Esophagus muscularis mucosa (tissue), 4 donors: Measurements from ENCODE around the gene MAGI1. TPM values are rescaled to one million over a fixed set of nuclear protein-coding genes. Genes with fewer than 3 reads are reported as not detected.
"Not testable (repeated sequence)": the region's sequence is repeated elsewhere in the genome, so short reads cannot be mapped to it uniquely, and the experiment has no call there.

Experiments
- DNase-seq: peaks from one replicate; pipeline ENCODE4 v3.0.0-alpha.2; 2017; ENCODE audit errors: extremely low spot score
- H3K27ac ChIP-seq, 4 donors: fragments of 200-600 bp; sonication (generic); replicated peaks in 1 of 4; 1 replicate in 3 of 4; 2 replicates in 1 of 4; pipeline ENCODE4 v1.5.1; 2016 to 2019; ENCODE audit warnings: mild to moderate bottlenecking in 1 of 4
- H3K27me3 ChIP-seq, 4 donors: fragments of 200-600 bp; sonication (generic); one replicate each; pipeline versions ENCODE4 v1.5.1 to v1.6.0; 2016 to 2019
- H3K36me3 ChIP-seq, 4 donors: fragments of 200-600 bp; sonication (generic); one replicate each; pipeline ENCODE4 v1.5.1; 2016 to 2019
- H3K4me1 ChIP-seq, 4 donors: fragments of 200-600 bp; sonication (generic); one replicate each; pipeline ENCODE4 v1.5.1; 2016 to 2019
- H3K4me3 ChIP-seq, 4 donors: fragments of 200-600 bp; sonication (generic); 1 replicate in 2 of 4; 2 replicates in 2 of 4; pipeline ENCODE4 v1.5.1; 2016 to 2019; ENCODE audit warnings: mild to moderate bottlenecking in 4 of 4, moderate library complexity in 1 of 4
- H3K9me3 ChIP-seq, 4 donors: fragments of 200-600 bp; sonication (generic); 1 replicate in 3 of 4; 2 replicates in 1 of 4; pipeline ENCODE4 v1.5.1; 2016 to 2019
- EP300 ChIP-seq: sonication (generic); formaldehyde crosslinking; IDR thresholded peaks from one replicate; pipeline ENCODE4 v1.6.1; 2017; ENCODE audit warnings: antibody characterized with exemption
- POLR2A ChIP-seq: fragments of 450-650 bp; IDR thresholded peaks from one replicate; pipeline ENCODE4 v1.6.1; 2017; ENCODE audit warnings: antibody characterized with exemption, moderate library complexity, mild to moderate bottlenecking, low read depth
- POLR2AphosphoS5 ChIP-seq, 2 donors: sonication (generic); formaldehyde crosslinking; IDR thresholded peaks; one replicate each; pipeline ENCODE4 v1.6.1; 2017; ENCODE audit warnings: antibody characterized with exemption in 2 of 2
- WGBS: methylation state at CpG from one replicate; pipeline ENCODE4 v1.1.5; 2018; 5-methylcytosine and 5-hydroxymethylcytosine counted together
- intact Hi-C: fragments of 100-400 bp; cut with DNase I; formaldehyde crosslinking; loops from one replicate; pipeline ENCODE4 v1.15.1; 2023
- total RNA-seq, 4 donors: library from RNA; depleted of rRNA; stranded (reverse); fragments of >200 nt; gene quantifications; one replicate each; pipeline versions ENCODE4 v1.1.0 to v1.2.1, GENCODE V29; 2016
- TF ChIP-seq, protein P1 (sequence below), 3 experiments: fragments of 200-600 bp in 2 of 3; fragments of 450-650 bp in 1 of 3; sonication (generic) in 2 of 3; IDR thresholded peaks; one replicate each; pipeline ENCODE4 v1.5.1; 2017 to 2019; ENCODE audit warnings: antibody characterized with exemption in 3 of 3, mild to moderate bottlenecking in 2 of 3, moderate library complexity in 1 of 3

Gene MAGI1
- total RNA-seq, 4 donors from 2014 or later: 17.1 to 35.1 (median 25.2) TPM

DNA sequence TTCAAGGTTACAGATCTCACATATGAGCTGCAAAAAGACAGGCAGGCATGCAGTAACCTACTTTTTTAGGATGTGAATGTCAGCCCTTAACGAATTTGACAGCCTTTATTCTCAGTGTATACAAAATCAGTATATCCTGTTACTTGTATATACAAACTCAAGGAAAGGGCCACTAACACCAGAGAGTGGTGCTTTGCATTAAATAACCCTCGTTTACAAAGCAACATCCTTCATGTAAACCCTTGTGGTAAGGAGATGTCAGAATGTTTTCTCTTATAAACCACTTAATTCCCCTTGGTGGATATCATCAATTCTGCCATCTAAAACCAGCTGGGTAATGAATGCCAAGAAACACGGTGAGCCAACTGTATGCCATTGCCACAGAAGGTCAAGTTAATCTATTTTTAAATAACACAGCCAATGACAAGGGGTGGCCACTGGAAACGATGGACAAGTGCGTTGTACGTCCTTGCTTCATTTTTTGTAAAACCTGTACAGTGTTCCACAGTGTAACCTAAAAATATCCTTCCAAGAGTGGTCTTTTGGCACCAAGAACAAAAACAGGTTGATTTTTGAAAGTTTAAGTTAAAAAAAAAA lies 7.5 kb downstream of the MAGI1 start:
- no peak overlapping the region for H3K27ac ChIP-seq
- TF ChIP-seq, protein P1, sequence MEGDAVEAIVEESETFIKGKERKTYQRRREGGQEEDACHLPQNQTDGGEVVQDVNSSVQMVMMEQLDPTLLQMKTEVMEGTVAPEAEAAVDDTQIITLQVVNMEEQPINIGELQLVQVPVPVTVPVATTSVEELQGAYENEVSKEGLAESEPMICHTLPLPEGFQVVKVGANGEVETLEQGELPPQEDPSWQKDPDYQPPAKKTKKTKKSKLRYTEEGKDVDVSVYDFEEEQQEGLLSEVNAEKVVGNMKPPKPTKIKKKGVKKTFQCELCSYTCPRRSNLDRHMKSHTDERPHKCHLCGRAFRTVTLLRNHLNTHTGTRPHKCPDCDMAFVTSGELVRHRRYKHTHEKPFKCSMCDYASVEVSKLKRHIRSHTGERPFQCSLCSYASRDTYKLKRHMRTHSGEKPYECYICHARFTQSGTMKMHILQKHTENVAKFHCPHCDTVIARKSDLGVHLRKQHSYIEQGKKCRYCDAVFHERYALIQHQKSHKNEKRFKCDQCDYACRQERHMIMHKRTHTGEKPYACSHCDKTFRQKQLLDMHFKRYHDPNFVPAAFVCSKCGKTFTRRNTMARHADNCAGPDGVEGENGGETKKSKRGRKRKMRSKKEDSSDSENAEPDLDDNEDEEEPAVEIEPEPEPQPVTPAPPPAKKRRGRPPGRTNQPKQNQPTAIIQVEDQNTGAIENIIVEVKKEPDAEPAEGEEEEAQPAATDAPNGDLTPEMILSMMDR (IDR thresholded peaks at IDR 0.05): no peak
- no peak for TF ChIP-seq POLR2A
- no peak for TF ChIP-seq POLR2AphosphoS5 (IDR thresholded peaks at IDR 0.05)
- no peaks in the 10 kb centered on the region for H3K27me3 ChIP-seq
- H3K36me3 ChIP-seq: no peaks in the 10 kb centered on the region
- 71% methylated on average over 6 of the region's 6 CpGs for WGBS
- intact Hi-C loops: loop anchor here (10.0 kb wide), 1 partner anchor 246 kb away; no protein-coding TSS in a partner anchor
- peaks cover 8 to 15% (median 13%) of the 10 kb centered on the region in 4 donors for H3K4me1 ChIP-seq
- no peak for DNase-seq
- no peak overlapping the region for H3K4me3 ChIP-seq
- no peaks in the 10 kb centered on the region for H3K9me3 ChIP-seq

DNA sequence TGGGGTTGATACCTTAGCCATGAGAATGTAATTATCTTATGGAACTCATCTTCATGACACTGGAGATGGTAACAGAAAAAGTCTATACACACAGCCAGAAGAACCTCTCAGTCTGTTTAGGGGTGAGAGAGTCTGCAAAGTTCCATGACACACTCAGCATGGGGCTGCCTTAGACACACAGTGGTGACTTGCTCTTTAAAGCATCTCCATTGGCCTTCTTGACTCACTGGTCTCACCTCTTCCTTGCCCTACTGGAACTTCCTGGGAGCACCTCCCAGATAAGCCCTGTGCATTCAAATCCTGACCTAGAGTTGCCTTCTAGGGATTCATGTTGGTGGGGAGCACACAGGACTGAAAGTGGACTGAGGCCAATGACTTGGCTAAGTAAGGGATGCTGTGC lies 9.3 kb downstream of the MAGI1 start:
- Histone ChIP-seq H3K27ac (no peak overlapping the region), H3K27me3 (no peaks in the 10 kb centered on the region), H3K36me3 (no peaks in the 10 kb centered on the region), H3K4me1 (peaks cover 0 to 7% (median 2%) of the 10 kb centered on the region in 4 donors), H3K4me3 (no peak overlapping the region), H3K9me3 (no peaks in the 10 kb centered on the region)
- intact Hi-C loops: no loop called here
- no peak for DNase-seq
- TF ChIP-seq POLR2AphosphoS5 (IDR thresholded peaks at IDR 0.05) (no peak), POLR2A (no peak), EP300 (no peak)
- TF ChIP-seq, protein P1 (IDR thresholded peaks at IDR 0.05): no peak

DNA sequence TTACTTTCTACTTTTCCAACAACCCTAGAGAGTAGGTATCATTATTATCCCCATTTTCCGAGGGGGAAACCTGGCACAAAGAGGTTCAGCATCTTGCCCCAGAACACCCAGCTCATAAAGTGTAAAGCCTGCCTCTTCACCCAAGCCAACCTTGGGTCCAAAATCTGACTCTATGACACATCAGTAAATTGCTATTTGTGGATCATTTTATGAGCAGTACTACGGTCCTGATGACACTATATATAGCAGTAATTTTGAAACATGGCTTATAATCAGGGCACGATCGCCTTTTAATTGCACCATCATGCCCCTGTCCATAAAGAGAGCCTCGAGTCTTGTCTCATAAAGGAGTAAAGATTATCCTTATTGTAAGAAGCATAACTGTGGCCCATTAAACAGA lies 9.7 kb downstream of the MAGI1 start:
- no peak overlapping the region for H3K4me3 ChIP-seq
- WGBS: 67% methylated on average over 5 of the region's 5 CpGs

DNA sequence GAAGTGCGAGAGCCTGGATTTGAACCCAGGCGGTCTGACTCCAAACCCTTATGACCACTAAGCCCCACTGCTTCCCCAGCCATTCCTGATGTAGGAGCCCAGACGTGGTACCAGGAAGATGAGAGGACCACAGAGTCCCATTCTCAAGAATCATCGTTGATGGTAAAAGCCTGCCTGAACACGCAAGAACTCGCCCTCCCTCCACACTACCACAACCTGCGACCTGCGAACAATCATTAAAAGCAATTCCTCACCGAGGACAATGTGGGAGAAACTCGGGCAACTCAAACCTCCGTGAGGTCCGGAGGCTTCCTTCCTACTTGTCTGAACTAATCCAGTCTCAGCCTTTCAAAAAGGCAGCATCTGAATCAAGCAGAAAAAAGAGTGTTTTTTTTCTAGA lies 10.3 kb downstream of the MAGI1 start:
- H3K4me3 ChIP-seq: no peak overlapping the region
- WGBS: 80% methylated on average over 12 of the region's 12 CpGs
- H3K4me1 ChIP-seq: peaks cover 6 to 12% (median 8%) of the 10 kb centered on the region in 4 donors
- H3K27me3 ChIP-seq: no peaks in the 10 kb centered on the region
- no peaks in the 10 kb centered on the region for H3K36me3 ChIP-seq
- no peak for DNase-seq
- TF ChIP-seq POLR2A: no peak
- TF ChIP-seq, protein P1 (IDR thresholded peaks at IDR 0.05): no peak
- TF ChIP-seq EP300: no peak
- TF ChIP-seq POLR2AphosphoS5 (IDR thresholded peaks at IDR 0.05): no peak
- no peaks in the 10 kb centered on the region for H3K9me3 ChIP-seq
- H3K27ac ChIP-seq: no peak overlapping the region
- intact Hi-C loops: no loop called here

More for the DNA sequence above, 9.7 kb downstream of the MAGI1 start:
- H3K9me3 ChIP-seq: no peaks in the 10 kb centered on the region
- H3K36me3 ChIP-seq: no peaks in the 10 kb centered on the region
- no peaks in the 10 kb centered on the region for H3K27me3 ChIP-seq
- DNase-seq: no peak
- TF ChIP-seq, protein P1 (IDR thresholded peaks at IDR 0.05): no peak
- TF ChIP-seq POLR2AphosphoS5 (IDR thresholded peaks at IDR 0.05): no peak
- no peak for TF ChIP-seq POLR2A
- TF ChIP-seq EP300: no peak
- intact Hi-C loops: no loop called here
- peaks cover under 1 to 7% (median 3%) of the 10 kb centered on the region in 4 donors for H3K4me1 ChIP-seq
- H3K27ac ChIP-seq: no peak overlapping the region

DNA sequence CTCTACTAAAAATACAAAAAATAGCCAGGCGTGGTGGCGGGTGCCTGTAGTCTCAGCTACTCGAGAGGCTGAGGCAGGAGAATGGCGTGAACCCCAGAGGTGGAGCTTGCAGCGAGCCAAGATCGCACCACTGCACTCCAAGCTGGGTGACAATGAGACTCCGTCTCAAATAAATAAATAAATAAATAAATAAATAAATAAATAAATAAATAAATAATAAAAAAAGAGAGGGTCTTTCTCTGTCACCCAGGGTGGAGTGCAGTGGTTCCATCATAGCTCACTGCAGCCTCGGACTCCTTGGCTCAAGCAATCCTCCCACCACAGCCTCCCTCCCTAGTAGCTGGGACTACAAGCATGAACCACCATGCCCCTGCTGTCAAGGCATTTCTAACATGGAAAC lies 11.6 kb downstream of the MAGI1 start:
- H3K27ac ChIP-seq, H3K4me3 ChIP-seq, H3K36me3 ChIP-seq, H3K9me3 ChIP-seq, intact Hi-C loops, DNase-seq, H3K27me3 ChIP-seq: not testable (repeated sequence)
- peaks cover 8 to 21% (median 11%) of the 10 kb centered on the region in 4 donors for H3K4me1 ChIP-seq
- 98% methylated on average over 8 of the region's 8 CpGs for WGBS
